HEK293 (cell line): Measurements from ENCODE around the gene SLC35G3.

Source experiments
- CTCF ChIA-PET: fragments of 350-600 bp; formaldehyde crosslinking; extraction: SDS; loops from one replicate; lab custom pipeline; 2021; ENCODE audit warnings: antibody characterized with exemption; lab: Yijun Ruan, JAX
- POLR2A ChIA-PET: fragments of 300-600 bp; formaldehyde crosslinking; extraction: SDS; loops from one replicate; lab custom pipeline; 2020; ENCODE audit warnings: antibody characterized with exemption, inconsistent platforms; lab: Yijun Ruan, JAX
- H3K27ac ChIP-seq: fragments of 200-500 bp; sonication (Bioruptor generic); 2 replicates; pipeline ENCODE4 v1.5.1; 2014; ENCODE audit warnings: low read depth, low read length, control low read depth, inconsistent platforms; ENCODE audit errors: extremely low read depth
- H3K36me3 ChIP-seq, 2 experiments: fragments of 200-500 bp in 1 of 2; sonication (Bioruptor generic) in 1 of 2; 1 replicate in 1 of 2; 2 replicates in 1 of 2; pipeline ENCODE4 v1.5.1; 2014 to 2017; ENCODE audit warnings: inconsistent platforms in 2 of 2, low read length in 2 of 2; ENCODE audit not compliant: control insufficient read depth in 2 of 2, insufficient read depth in 1 of 2
- H3K4me1 ChIP-seq: fragments of 200-500 bp; sonication (Bioruptor generic); 2 replicates; pipeline ENCODE4 v1.5.1; 2014; ENCODE audit warnings: mild to moderate bottlenecking, low read length, inconsistent platforms; ENCODE audit not compliant: control insufficient read depth, insufficient read depth
- H3K4me3 ChIP-seq: 2 replicates; pipeline ENCODE4 v1.5.1; 2011; ENCODE audit warnings: low read depth, mild to moderate bottlenecking, control low read depth, low read length, moderate library complexity
- H3K9me3 ChIP-seq: fragments of 200-500 bp; sonication (Bioruptor generic); 2 replicates; pipeline ENCODE4 v1.5.1; 2014; ENCODE audit warnings: low read depth, low read length, inconsistent platforms; ENCODE audit not compliant: control insufficient read depth, insufficient read depth
- TF ChIP-seq, protein P1 (sequence below): fragments of 450-650 bp; formaldehyde crosslinking; IDR thresholded peaks from 2 replicates; pipeline ENCODE4 v1.5.1; 2016; ENCODE audit warnings: missing biosample characterization, missing genetic modification characterization, low read depth
- TF ChIP-seq, protein P2 (sequence below): fragments of 450-650 bp; IDR thresholded peaks from 2 replicates; pipeline ENCODE4 v1.5.1; 2018; ENCODE audit warnings: missing biosample characterization, missing genetic modification characterization

SLC35G3 gene

DNA sequence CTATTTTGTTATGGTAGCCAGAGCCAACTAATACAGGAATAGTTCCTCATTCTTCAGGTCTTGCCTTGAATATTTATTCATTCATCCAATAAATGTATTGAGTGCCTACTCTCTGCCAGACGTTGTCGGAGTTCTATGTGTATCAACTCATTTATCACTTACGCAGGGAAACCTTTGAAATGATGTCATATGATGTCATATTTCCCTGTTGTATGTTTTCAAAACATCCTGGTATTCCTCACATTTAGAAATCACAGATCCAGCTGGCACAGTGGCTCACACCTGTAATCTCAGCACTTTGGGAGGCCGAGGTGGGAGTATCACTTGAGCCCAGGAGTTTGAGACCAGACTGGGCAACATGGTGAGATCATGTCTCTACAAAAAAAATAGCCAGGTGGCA is 49.4 kb downstream of the SLC35G3 start:
- POLR2A ChIA-PET: no interaction called here
- H3K4me1 ChIP-seq: peaks cover 4% of the 10 kb centered on the region; the same call in 1 of the 2 replicates
- CTCF ChIA-PET: interaction anchor here (0.7 kb wide), 1 partner anchor 23 kb away, joined by 3 read pairs; no protein-coding TSS in a partner anchor
- H3K4me3 ChIP-seq: no peak overlapping the region
- TF ChIP-seq, protein P1, sequence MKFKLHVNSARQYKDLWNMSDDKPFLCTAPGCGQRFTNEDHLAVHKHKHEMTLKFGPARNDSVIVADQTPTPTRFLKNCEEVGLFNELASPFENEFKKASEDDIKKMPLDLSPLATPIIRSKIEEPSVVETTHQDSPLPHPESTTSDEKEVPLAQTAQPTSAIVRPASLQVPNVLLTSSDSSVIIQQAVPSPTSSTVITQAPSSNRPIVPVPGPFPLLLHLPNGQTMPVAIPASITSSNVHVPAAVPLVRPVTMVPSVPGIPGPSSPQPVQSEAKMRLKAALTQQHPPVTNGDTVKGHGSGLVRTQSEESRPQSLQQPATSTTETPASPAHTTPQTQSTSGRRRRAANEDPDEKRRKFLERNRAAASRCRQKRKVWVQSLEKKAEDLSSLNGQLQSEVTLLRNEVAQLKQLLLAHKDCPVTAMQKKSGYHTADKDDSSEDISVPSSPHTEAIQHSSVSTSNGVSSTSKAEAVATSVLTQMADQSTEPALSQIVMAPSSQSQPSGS (tag by site-specific recombination): peak; percentile 73
- TF ChIP-seq, protein P2, sequence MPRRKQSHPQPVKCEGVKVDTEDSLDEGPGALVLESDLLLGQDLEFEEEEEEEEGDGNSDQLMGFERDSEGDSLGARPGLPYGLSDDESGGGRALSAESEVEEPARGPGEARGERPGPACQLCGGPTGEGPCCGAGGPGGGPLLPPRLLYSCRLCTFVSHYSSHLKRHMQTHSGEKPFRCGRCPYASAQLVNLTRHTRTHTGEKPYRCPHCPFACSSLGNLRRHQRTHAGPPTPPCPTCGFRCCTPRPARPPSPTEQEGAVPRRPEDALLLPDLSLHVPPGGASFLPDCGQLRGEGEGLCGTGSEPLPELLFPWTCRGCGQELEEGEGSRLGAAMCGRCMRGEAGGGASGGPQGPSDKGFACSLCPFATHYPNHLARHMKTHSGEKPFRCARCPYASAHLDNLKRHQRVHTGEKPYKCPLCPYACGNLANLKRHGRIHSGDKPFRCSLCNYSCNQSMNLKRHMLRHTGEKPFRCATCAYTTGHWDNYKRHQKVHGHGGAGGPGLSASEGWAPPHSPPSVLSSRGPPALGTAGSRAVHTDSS (tag by site-specific recombination): no peak
- H3K9me3 ChIP-seq: no peaks in the 10 kb centered on the region
- no peak overlapping the region for H3K27ac ChIP-seq
- H3K36me3 ChIP-seq: peaks cover 0 to 2% of the 10 kb centered on the region in 2 experiments; a peak in 2 of 3 replicates
